GM19455 (cell line): ENCODE measurements around the gene NTMT1.
"Not testable (repeated sequence)": the region's sequence is repeated elsewhere in the genome, so short reads cannot be mapped to it uniquely, and the experiment has no call there.

Experiments
- ATAC-seq: cut with Tn5 transposase; IDR thresholded peaks from one replicate; pipeline ENCODE4 v1.9.1; 2021; ENCODE audit not compliant: unreplicated experiment

The NTMT1 gene, protein sequence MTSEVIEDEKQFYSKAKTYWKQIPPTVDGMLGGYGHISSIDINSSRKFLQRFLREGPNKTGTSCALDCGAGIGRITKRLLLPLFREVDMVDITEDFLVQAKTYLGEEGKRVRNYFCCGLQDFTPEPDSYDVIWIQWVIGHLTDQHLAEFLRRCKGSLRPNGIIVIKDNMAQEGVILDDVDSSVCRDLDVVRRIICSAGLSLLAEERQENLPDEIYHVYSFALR

DNA sequence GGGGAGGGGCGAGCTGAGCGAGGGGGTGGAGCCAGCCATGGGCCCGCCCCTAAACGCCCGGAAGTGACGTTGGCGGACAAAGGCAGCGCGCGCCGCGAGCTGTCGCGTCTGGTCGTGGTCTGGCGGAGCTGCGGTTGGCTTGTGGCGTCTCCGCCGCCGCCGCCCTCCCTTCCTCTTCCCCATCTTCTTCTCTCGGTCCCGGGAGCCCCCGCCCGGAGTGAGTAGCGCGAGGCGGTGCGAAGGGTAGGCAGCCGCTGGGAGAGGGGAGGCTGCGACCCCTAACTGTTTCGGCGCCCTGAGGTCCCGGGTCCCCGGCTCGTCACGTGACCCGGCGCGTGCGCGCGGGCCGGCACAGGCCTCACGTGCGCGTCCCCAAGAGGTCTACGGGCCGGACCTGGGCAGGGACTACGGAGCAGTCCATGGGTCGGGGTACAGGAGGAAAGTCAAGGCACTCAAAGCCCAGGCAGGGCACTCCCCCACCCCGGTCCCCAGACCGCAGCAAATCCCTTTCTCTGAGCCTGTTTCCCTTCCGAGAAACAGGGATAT, at the start of gene NTMT1:
NTMT1 (plus strand) TSS at position 85 of the 546 bp plus-strand sequence. CDS start 6,541 bp downstream, outside the sequence.
- peak; percentile 81 for ATAC-seq

DNA sequence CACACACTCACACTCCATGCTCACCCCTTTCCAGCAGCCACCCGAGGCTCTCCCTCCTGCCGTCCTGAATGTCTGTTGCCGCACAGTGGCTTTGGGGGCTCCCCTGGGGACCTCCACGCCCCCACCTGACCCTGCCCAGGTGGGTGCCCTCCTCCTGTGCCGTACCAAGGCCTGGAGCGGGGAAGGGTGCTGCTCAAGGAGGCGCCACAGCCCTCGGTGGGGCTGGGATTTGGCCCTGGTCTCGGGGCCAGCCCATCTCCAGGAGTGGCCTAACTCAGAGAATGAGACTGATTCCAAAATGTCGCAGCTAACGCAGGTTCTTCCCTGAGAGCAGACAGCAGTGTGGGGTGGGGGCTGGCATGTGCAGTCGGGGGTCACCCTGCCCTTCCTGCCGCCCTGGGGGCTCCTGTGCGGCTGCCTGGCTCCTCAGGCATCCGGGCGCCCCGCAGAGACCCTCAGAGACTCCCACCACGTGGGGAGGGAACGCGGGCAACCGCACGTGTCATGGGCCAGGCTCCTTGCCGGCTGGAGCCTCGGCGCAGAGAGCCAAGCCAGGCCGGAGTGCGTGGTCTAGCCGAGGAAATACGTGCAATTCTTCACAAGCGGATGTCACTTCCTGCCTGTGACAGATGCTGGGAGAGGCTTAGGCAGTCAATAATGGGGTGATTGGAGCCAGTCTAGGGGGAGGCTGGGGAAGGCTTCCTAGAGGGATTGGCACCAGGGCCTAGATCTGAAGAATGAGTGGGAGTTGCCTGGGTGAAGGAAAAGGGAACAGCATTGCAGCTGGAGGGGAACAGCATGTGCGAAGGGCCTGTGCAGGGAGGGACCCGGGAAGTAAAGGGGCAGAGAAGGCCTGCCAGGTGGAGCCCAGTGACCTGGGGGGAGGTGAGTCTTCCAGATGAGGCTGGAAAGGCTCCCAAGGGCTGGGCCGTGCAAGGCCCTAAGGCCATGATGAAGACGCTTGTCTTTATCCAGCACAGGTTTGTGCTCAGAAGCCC, 49.1 kb upstream of the NTMT1 start:
- ATAC-seq, result no peak

GRCh38 chr9:129579294-129579693, 46.7 kb upstream of the NTMT1 start:
- no peak for ATAC-seq

- no peak for ATAC-seq
These were observed 45.6 kb upstream of the NTMT1 start for GRCh38 chr9:129580211-129580915.

DNA sequence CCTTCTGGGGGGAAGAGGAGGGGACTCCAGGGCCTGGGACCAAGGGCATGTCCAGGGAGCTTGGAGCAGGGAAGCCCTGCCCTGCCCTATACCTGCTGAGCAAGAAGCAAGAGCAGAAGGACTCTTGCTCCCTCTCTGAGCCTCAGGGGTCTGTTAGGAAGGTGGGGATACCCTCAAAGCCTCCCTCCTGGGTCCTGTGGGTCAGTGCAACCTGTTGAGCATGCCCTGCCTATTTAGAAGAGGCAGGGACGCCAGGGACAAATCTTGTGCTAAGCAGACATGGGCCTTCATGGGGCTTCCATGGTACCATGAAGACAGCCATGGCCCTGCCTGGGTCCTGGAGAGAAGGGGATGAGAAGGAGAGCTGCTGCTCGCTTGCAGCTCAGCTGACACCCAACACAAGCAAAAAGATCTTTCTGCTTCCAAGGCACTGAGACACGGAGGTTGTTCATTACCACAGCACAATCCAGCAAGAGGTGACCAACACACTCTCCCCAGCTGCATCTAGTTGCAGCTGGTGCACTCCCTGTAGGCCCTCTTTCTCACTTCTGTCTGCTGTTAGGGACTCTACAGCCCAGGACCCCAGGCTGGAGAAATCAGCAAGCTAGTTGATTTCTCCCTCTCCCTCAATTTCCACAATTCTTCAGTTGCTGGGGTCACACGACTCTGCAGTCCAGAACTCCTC, 44.3 kb upstream of the NTMT1 start:
- ATAC-seq, result no peak

GRCh38 chr9:129582855-129583254, 43.1 kb upstream of the NTMT1 start:
- no peak for ATAC-seq

- no peak for ATAC-seq
These were observed 42.5 kb upstream of the NTMT1 start for GRCh38 chr9:129583308-129584038.

GRCh38 chr9:129584136-129584535, 41.8 kb upstream of the NTMT1 start:
- ATAC-seq, result no peak

- ATAC-seq, result no peak
These were observed 40.6 kb upstream of the NTMT1 start for GRCh38 chr9:129585352-129585751.

GRCh38 chr9:129586245-129586644, 39.7 kb upstream of the NTMT1 start:
- no peak for ATAC-seq

DNA sequence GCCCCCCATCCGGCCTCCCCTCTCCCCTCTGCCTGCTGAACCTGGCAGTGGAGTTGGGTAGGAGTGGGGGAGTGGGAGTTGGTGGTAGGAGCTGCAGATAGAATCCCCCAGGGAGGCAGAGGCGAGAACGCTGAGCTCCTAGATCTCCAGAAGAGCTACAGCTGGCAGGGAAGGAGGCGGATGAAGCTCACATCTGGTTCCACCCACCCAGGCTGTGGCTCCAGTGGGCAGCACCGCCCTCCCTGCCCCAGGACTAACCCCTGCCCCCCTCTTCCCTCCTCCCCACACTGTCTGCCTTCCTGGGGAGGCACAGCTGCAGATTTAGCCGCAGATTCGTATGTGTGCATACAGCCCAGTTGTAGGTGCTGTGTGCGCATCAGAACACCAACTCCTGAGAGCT, 39.3 kb upstream of the NTMT1 start:
- ATAC-seq, result no peak

- no peak for ATAC-seq
These were observed 38.3 kb upstream of the NTMT1 start for GRCh38 chr9:129587487-129588262.

DNA sequence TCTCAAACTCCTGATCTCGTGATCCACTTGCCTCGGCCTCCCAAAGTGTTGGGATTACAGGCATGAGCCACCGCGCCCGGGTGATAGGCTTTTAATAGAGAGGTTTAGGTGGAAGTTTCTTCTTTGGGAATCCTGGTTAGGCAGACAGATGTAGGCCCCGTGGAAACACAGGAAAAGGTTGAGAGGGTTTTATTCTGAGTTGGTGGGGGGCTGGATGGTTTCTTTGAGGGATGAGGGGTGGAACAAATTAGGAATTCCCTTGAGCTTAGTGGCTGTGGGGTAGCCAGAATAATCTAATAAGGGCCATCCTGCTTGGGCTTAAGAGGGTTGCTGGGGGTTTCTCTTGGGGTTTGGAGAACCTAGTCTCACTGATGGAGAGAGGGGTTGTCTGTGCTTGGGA, 35.5 kb upstream of the NTMT1 start:
- ATAC-seq, result no peak

- ATAC-seq, result no peak
These were observed 34.0 kb upstream of the NTMT1 start for GRCh38 chr9:129591916-129592315.

GRCh38 chr9:129592790-129593189, 33.2 kb upstream of the NTMT1 start:
- not testable (repeated sequence) for ATAC-seq

GRCh38 chr9:129594632-129595031, 31.3 kb upstream of the NTMT1 start:
- ATAC-seq, result no peak

DNA sequence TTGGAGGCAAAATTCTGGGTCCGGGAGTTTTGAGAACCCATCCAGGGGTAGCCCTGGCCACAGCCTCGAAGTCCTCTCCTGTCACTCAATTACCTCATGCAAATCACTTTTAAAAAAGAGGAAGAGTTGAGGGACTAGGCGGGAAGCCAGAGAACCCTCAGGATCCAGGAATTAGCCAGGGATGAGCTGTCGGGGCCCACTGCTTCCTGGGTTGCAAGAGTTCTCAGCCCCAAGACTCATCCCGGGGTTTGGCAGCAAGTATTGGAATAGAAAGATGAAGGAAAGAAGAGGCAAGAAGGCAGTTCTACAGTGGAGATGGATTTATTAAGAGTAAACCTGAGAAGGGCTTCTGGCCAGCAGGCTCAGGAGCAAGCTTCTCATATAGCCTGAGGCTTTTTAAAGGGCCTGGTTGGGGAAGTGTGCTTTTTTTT, 30.6 kb upstream of the NTMT1 start:
- no peak for ATAC-seq

GRCh38 chr9:129595903-129596540, 29.9 kb upstream of the NTMT1 start:
- no peak for ATAC-seq
